Measurements from ENCODE around the gene NAPA. TPM values are rescaled to one million over a fixed set of nuclear protein-coding genes. Genes with fewer than 3 reads are reported as not detected.
"Not testable (repeated sequence)": the region's sequence is repeated elsewhere in the genome, so short reads cannot be mapped to it uniquely, and the experiment has no call there.

The NAPA gene
- total and polyA plus RNA-seq, 9 donors: 33.5 to 100 (median 93.2) TPM

- WGBS (ENCODE audit: insufficient coverage): 80% methylated on average over 17 of the region's 19 CpGs
- H3K36me3 ChIP-seq (ENCODE audit: control insufficient read depth, insufficient read depth, low read length): peaks cover 60% of the 10 kb centered on the region
- no peak for DNase-seq
These were observed 27.0 kb downstream of the NAPA start for GRCh38 chr19:47487551-47488515.

GRCh38 chr19:47486900-47487299, 28.0 kb downstream of the NAPA start:
- Histone ChIP-seq H3K27ac (ENCODE audit: low read length) (peak overlapping the region; percentile 74), H3K9me3 (replicated peaks; ENCODE audit: control insufficient read depth, low read depth, low read length) (no peaks in the 10 kb centered on the region), H3K4me3 (ENCODE audit: low read length) (no peak overlapping the region), H3K36me3 (ENCODE audit: control insufficient read depth, insufficient read depth, low read length) (peaks cover 50% of the 10 kb centered on the region), H3K4me1 (ENCODE audit: control insufficient read depth, insufficient read depth, low read length) (peaks cover 54% of the 10 kb centered on the region), H3K27me3 (ENCODE audit: control insufficient read depth, insufficient read depth, low read length) (no peaks in the 10 kb centered on the region)
- no peak for DNase-seq
- 86% methylated on average over 3 of the region's 9 CpGs for WGBS (ENCODE audit: insufficient coverage)

More at GRCh38 chr19:47487551-47488515, 27.0 kb downstream of the NAPA start:
- no peak overlapping the region for H3K4me3 ChIP-seq (ENCODE audit: low read length)
- no peaks in the 10 kb centered on the region for H3K27me3 ChIP-seq (ENCODE audit: control insufficient read depth, insufficient read depth, low read length)
- peak overlapping the region; percentile 74 for H3K27ac ChIP-seq (ENCODE audit: low read length)
- peaks cover 63% of the 10 kb centered on the region for H3K4me1 ChIP-seq (ENCODE audit: control insufficient read depth, insufficient read depth, low read length)
- H3K9me3 ChIP-seq (replicated peaks; ENCODE audit: control insufficient read depth, low read depth, low read length): no peaks in the 10 kb centered on the region

GRCh38 chr19:47486220-47486619, 28.6 kb downstream of the NAPA start:
- H3K4me3 ChIP-seq (ENCODE audit: low read length); DNase-seq; H3K27me3 ChIP-seq (ENCODE audit: control insufficient read depth, insufficient read depth, low read length); H3K9me3 ChIP-seq (replicated peaks; ENCODE audit: control insufficient read depth, low read depth, low read length): not testable (repeated sequence)
- Histone ChIP-seq H3K36me3 (ENCODE audit: control insufficient read depth, insufficient read depth, low read length) (peaks cover 44% of the 10 kb centered on the region), H3K27ac (ENCODE audit: low read length) (peak overlapping the region; percentile 74), H3K4me1 (ENCODE audit: control insufficient read depth, insufficient read depth, low read length) (peaks cover 48% of the 10 kb centered on the region)
- 81% methylated on average over 5 of the region's 13 CpGs for WGBS (ENCODE audit: insufficient coverage)

DNA sequence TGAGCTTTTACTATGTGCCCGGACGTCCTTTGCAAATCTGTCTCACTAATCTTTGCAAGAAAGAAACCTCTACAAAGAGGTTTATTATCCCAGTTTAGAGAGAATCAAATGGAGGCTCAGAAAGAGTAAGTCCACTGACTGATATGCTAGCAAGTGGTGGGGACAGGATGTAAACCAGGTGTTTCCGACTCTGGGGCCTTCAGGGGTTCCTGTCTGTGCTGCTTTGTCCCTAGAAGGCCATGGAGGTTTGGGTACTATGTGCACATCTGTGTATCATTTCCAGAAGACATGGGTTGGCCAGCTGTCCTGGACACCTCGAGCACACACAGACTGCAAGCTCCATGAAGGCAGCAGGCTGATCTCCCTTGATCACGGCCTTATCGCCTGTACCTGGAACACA, 29.7 kb downstream of the NAPA start:
- peak overlapping the region; percentile 20 for H3K27ac ChIP-seq (ENCODE audit: low read length)
- H3K4me3 ChIP-seq (ENCODE audit: low read length): no peak overlapping the region
- peaks cover 34% of the 10 kb centered on the region for H3K36me3 ChIP-seq (ENCODE audit: control insufficient read depth, insufficient read depth, low read length)

DNA sequence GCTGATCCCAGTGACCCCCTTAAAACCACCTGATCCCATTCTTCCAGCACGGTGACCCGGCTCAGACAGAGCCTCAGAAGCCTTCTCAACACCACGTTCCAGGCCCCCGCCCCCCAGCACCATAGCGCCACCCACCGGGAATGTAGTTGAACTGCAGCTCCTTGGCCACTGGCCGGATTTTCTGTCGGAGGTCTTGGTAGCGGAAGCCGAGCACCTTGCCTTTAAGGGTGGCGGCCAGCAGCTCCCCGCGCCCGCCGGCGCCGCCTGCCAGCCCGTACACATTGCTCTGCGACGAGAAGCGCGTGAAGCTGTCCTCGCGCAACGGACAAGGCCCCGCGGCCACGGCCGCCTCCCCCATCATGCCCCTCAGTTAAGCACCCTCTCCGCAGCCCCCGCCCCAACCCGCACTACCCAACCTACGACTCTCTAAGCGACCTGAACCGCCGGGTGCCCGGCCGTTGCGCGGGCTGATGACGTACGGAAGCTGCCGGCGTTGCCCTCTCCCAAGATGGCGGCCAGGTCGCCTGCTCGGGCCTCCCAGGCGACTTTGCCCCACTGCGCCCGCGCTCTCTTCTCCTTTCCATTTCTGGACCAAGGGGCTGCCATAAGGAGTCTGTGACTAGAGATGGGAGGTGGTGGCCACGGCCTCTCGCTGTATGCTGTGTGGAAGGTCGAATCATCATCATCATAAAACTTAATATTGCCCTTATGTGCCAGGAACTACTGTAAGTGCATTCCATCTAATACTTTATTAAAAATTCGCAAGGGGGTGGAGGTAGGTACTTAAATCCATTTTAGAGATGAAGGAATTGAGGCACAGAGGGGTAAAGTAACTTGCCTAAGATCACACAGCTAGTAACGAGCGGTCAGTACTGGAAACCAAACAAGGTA, 30.8 kb downstream of the NAPA start, which contains the start of gene KPTN:
Gene KPTN (minus strand): TSS at position 420 of the 891 bp plus-strand sequence. CDS start 59 bp downstream, at position 361.
- H3K9me3 ChIP-seq (replicated peaks; ENCODE audit: control insufficient read depth, low read depth, low read length): no peaks in the 10 kb centered on the region
- H3K27ac ChIP-seq (ENCODE audit: low read length): peak within 1 kb of the TSS; percentile 92
- H3K27me3 ChIP-seq (ENCODE audit: control insufficient read depth, insufficient read depth, low read length): no peaks in the 10 kb centered on the region
- peak; percentile 94 for DNase-seq
- 1% methylated on average over 46 of the region's 57 CpGs for WGBS (ENCODE audit: insufficient coverage)
- H3K36me3 ChIP-seq (ENCODE audit: control insufficient read depth, insufficient read depth, low read length): peaks cover 23% of the 10 kb centered on the region
- H3K4me1 ChIP-seq (ENCODE audit: control insufficient read depth, insufficient read depth, low read length): peaks cover 43% of the 10 kb centered on the region
- H3K4me3 ChIP-seq (ENCODE audit: low read length): peak within 1 kb of the TSS; percentile 72

More for the DNA sequence above, 29.7 kb downstream of the NAPA start:
- 96% methylated on average over 4 of the region's 6 CpGs for WGBS (ENCODE audit: insufficient coverage)
- Histone ChIP-seq H3K4me1 (ENCODE audit: control insufficient read depth, insufficient read depth, low read length) (peaks cover 43% of the 10 kb centered on the region), H3K27me3 (ENCODE audit: control insufficient read depth, insufficient read depth, low read length) (no peaks in the 10 kb centered on the region), H3K9me3 (replicated peaks; ENCODE audit: control insufficient read depth, low read depth, low read length) (no peaks in the 10 kb centered on the region)
- DNase-seq: no peak

DNA sequence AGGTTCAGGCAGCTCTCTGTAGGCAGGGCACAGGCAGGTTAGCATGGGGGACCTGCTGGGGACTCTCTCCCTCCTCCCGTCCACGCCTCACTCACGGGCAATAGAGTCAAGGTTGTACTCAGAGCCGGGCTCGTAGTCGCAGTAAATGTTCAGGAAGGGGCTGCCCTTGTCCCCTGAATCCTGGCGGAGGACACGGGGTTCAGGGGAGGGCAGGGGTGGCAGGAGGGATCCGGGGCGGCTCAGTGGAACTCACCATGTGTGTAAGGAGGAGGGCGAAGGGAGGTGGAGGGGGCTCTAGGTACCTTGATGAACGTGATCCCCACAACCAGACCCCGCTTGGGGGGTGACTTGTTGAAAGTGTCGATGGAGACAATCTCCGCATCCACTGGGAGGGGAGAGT, 31.7 kb downstream of the NAPA start:
- peaks cover 43% of the 10 kb centered on the region for H3K4me1 ChIP-seq (ENCODE audit: control insufficient read depth, insufficient read depth, low read length)
- 83% methylated on average over 9 of the region's 15 CpGs for WGBS (ENCODE audit: insufficient coverage)
- H3K36me3 ChIP-seq (ENCODE audit: control insufficient read depth, insufficient read depth, low read length): peaks cover 17% of the 10 kb centered on the region
- H3K9me3 ChIP-seq (replicated peaks; ENCODE audit: control insufficient read depth, low read depth, low read length): no peaks in the 10 kb centered on the region
- no peak overlapping the region for H3K27ac ChIP-seq (ENCODE audit: low read length)
- no peaks in the 10 kb centered on the region for H3K27me3 ChIP-seq (ENCODE audit: control insufficient read depth, insufficient read depth, low read length)
- DNase-seq: no peak
- no peak overlapping the region for H3K4me3 ChIP-seq (ENCODE audit: low read length)

GRCh38 chr19:47481460-47482052, 33.3 kb downstream of the NAPA start:
- peaks cover 6% of the 10 kb centered on the region for H3K36me3 ChIP-seq (ENCODE audit: control insufficient read depth, insufficient read depth, low read length)
- no peak overlapping the region for H3K27ac ChIP-seq (ENCODE audit: low read length)
- 100% methylated on average over 1 of the region's 4 CpGs for WGBS (ENCODE audit: insufficient coverage)
- H3K27me3 ChIP-seq (ENCODE audit: control insufficient read depth, insufficient read depth, low read length): no peaks in the 10 kb centered on the region
- DNase-seq: no peak
- no peak overlapping the region for H3K4me3 ChIP-seq (ENCODE audit: low read length)
- peaks cover 28% of the 10 kb centered on the region for H3K4me1 ChIP-seq (ENCODE audit: control insufficient read depth, insufficient read depth, low read length)
- H3K9me3 ChIP-seq (replicated peaks; ENCODE audit: control insufficient read depth, low read depth, low read length): no peaks in the 10 kb centered on the region

DNA sequence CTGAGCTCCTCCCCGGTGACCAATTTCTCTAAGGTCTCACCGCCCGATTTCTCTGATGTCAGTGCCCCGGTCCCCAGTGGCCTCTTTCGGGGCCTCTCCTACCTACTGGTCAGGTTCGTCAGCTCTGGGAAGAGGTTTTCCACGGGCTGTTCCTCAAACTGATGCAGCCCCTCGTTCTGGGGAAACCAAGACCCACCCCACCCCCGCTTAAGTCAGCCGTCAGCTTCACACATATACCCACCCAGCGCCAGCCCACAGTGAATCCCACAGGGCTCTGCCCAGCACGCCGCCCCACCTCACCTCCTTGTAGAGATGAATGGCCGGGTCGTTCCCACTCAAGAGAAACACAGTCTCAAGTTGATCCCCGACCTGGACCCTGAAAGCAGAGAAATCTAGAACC, 34.2 kb downstream of the NAPA start:
- Histone ChIP-seq H3K4me3 (ENCODE audit: low read length) (no peak overlapping the region), H3K27me3 (ENCODE audit: control insufficient read depth, insufficient read depth, low read length) (no peaks in the 10 kb centered on the region), H3K4me1 (ENCODE audit: control insufficient read depth, insufficient read depth, low read length) (peaks cover 19% of the 10 kb centered on the region), H3K36me3 (ENCODE audit: control insufficient read depth, insufficient read depth, low read length) (peaks cover 5% of the 10 kb centered on the region), H3K9me3 (replicated peaks; ENCODE audit: control insufficient read depth, low read depth, low read length) (no peaks in the 10 kb centered on the region), H3K27ac (ENCODE audit: low read length) (no peak overlapping the region)
- no peak for DNase-seq
- 82% methylated on average over 15 of the region's 16 CpGs for WGBS (ENCODE audit: insufficient coverage)

- Histone ChIP-seq H3K4me3 (ENCODE audit: low read length) (no peak overlapping the region), H3K27ac (ENCODE audit: low read length) (no peak overlapping the region), H3K27me3 (ENCODE audit: control insufficient read depth, insufficient read depth, low read length) (no peaks in the 10 kb centered on the region), H3K36me3 (ENCODE audit: control insufficient read depth, insufficient read depth, low read length) (peaks cover 5% of the 10 kb centered on the region), H3K4me1 (ENCODE audit: control insufficient read depth, insufficient read depth, low read length) (peaks cover 11% of the 10 kb centered on the region), H3K9me3 (replicated peaks; ENCODE audit: control insufficient read depth, low read depth, low read length) (no peaks in the 10 kb centered on the region)
- 9% methylated on average over 28 of the region's 39 CpGs for WGBS (ENCODE audit: insufficient coverage)
- no peak for DNase-seq
These were observed 35.0 kb downstream of the NAPA start for GRCh38 chr19:47479701-47480503.
